Transverse colon (tissue), 4 donors: ENCODE results near the gene RNFT2.

ENCODE experiments used
- POLR2AphosphoS5 ChIP-seq, 3 donors: sonication (generic); formaldehyde crosslinking; IDR thresholded peaks; one replicate each; pipeline ENCODE4 v1.6.1; 2016; ENCODE audit warnings: antibody characterized with exemption in 3 of 3
- TF ChIP-seq, protein P1 (sequence below), 5 experiments: fragments of 200-600 bp in 3 of 5; fragments of 450-650 bp in 2 of 5; sonication (generic) in 3 of 5; IDR thresholded peaks; 1 replicate in 2 of 5; 2 replicates in 3 of 5; pipeline ENCODE4 v1.5.1; 2016 to 2017; ENCODE audit warnings: antibody characterized with exemption in 5 of 5, inconsistent platforms in 3 of 5, mild to moderate bottlenecking in 2 of 5, moderate library complexity in 1 of 5

DNA sequence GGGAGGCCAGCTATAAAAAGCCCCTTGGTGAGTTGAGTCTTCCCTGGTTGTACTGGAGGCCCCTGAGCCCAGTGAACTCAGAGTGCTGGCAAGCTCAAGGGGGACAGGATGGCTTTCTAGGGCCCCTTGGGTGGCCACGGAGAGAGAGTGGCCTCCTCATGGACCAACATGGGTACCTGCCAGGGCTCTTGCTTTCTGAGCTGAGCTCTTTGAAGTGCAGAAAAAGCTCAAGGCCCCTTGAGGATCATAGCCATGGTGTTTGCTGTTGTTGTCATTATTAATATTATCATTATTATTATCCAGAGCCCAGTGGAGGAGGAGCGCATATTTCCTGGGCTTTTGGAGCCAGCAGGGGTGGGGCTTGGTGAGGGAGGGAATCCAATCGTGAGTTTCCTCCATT lies 6.7 kb downstream of the RNFT2 start:
- TF ChIP-seq POLR2AphosphoS5 (IDR thresholded peaks at IDR 0.05), result no peak
- TF ChIP-seq, protein P1, sequence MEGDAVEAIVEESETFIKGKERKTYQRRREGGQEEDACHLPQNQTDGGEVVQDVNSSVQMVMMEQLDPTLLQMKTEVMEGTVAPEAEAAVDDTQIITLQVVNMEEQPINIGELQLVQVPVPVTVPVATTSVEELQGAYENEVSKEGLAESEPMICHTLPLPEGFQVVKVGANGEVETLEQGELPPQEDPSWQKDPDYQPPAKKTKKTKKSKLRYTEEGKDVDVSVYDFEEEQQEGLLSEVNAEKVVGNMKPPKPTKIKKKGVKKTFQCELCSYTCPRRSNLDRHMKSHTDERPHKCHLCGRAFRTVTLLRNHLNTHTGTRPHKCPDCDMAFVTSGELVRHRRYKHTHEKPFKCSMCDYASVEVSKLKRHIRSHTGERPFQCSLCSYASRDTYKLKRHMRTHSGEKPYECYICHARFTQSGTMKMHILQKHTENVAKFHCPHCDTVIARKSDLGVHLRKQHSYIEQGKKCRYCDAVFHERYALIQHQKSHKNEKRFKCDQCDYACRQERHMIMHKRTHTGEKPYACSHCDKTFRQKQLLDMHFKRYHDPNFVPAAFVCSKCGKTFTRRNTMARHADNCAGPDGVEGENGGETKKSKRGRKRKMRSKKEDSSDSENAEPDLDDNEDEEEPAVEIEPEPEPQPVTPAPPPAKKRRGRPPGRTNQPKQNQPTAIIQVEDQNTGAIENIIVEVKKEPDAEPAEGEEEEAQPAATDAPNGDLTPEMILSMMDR (IDR thresholded peaks at IDR 0.05), result no peak
